ENCODE measurements around the gene TST. TPM values are rescaled to one million over a fixed set of nuclear protein-coding genes. Genes with fewer than 3 reads are reported as not detected.

The TST gene
- total and polyA plus RNA-seq, 9 donors, result 16.2 to 22.3 (median 17.2) TPM

DNA sequence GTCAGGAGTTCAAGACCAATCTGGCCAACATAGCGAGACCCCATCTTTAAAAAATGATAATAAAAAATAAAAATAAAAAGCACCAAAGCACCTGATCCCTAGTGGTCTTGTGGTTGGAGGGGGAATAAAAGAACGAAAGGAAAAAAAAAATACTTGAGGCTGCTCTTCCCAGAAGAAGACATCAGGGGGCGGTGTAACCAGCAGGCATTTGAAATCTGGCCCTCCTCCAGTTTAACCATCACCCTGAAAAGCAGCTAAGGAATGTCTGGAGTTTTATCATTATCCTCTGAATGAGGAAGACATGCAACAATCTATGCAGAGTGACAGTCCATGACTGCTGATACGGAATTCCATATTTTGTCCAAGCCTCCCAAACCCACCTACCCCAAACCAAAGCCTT is 26.7 kb upstream of the TST start:
- H3K27ac ChIP-seq (ENCODE audit: low read length), result no peak overlapping the region
- H3K27me3 ChIP-seq (ENCODE audit: control insufficient read depth, insufficient read depth, low read length), result peaks cover 4% of the 10 kb centered on the region
- DNase-seq, result no peak
- H3K36me3 ChIP-seq (ENCODE audit: control insufficient read depth, insufficient read depth, low read length), result no peaks in the 10 kb centered on the region
- H3K4me3 ChIP-seq (ENCODE audit: low read length), result no peak overlapping the region
- peaks cover 20% of the 10 kb centered on the region for H3K4me1 ChIP-seq (ENCODE audit: control insufficient read depth, insufficient read depth, low read length)
- no CpG with 5 or more reads among the region's 4 CpGs for WGBS (ENCODE audit: insufficient coverage)
- H3K9me3 ChIP-seq (replicated peaks; ENCODE audit: control insufficient read depth, low read depth, low read length), result no peaks in the 10 kb centered on the region

DNA sequence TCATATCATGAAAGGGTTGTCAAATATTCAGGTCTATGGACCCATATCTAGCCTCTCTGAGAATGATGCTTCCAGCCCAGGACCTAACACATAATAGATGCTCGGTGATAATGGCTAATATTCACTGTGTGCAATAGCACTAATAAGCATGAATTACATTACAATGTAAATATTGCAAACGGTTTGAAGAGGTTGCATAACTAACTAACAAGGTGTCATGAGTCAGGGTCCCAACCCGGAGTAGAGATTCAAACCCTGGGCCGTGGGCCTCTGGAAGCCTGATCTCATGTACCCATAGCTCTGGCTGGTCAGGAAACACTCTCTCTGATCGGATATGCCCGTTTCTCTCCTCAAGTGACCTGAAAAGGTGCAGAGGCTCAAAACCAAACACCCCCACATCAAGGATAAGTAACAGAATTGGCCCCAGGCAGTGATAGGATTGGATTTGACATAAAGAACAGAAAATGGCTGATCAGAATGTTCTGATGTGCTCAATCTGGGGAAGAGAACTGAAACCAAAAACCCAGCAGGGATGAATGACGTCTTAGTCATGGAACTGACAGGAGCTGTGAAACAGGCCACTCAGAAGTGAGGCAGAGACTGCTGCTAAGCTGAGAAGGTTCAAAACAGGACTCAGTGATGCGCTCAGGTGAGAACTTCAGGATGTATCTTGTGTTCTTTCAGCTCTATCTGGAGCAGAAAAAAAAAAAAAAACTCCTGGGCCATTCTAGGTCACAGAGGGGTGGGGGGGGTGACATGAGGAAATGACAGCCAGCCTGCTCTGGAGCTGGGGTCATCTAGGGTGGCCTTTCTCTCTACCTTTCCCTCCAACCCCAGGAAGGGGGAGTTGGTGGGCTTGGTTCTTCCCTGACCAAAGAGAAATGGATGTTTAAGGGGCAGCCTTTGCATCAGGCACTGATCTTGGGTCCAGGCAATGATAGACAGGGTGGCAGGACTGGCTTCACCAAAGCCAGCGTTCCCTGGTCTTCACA is 25.7 kb upstream of the TST start:
- DNase-seq, result no peak

DNA sequence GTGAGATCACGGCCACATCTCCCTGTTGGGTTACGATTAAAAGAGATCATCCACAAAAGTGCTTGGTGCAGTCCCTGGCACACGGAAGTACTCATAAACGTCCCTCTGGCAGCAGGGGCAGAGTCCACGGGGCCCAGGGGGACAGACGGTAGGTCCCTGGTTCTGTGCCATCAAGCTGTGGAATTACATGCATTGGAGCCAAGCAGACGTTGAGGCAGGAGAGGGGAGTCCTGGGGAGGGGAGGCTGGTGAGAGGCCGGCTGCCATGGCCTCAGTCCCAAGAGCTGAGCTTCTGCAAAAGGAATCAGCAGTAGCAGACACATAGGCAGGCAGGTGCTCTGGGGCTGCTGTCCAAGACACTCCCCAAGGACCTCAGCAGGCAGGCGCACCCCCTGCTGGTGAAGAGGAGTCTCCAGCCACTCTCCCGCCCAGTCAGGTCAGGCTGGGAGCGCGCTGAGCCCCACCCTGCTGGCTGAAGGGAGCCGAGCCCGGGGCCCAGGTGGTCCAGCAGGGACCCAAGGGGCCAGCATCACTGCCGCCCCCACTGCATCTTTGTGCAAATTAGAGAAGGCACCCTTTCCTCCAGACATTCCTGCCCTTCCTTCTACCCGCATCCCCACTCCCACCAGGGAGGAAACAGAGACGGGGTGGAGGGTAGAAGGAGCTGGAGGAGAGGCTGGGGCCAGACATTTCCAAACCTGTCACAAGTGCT is 24.7 kb upstream of the TST start:
- Histone ChIP-seq H3K36me3 (ENCODE audit: control insufficient read depth, insufficient read depth, low read length) (no peaks in the 10 kb centered on the region), H3K27ac (ENCODE audit: low read length) (no peak overlapping the region), H3K27me3 (ENCODE audit: control insufficient read depth, insufficient read depth, low read length) (peaks cover 4% of the 10 kb centered on the region), H3K9me3 (replicated peaks; ENCODE audit: control insufficient read depth, low read depth, low read length) (no peaks in the 10 kb centered on the region), H3K4me1 (ENCODE audit: control insufficient read depth, insufficient read depth, low read length) (peaks cover 20% of the 10 kb centered on the region), H3K4me3 (ENCODE audit: low read length) (no peak overlapping the region)
- peak; percentile 57 for DNase-seq
- WGBS (ENCODE audit: insufficient coverage), result 17% methylated on average over 11 of the region's 17 CpGs

More for the DNA sequence above, 25.7 kb upstream of the TST start:
- no peak overlapping the region for H3K4me3 ChIP-seq (ENCODE audit: low read length)
- no peak overlapping the region for H3K27ac ChIP-seq (ENCODE audit: low read length)
- no peaks in the 10 kb centered on the region for H3K36me3 ChIP-seq (ENCODE audit: control insufficient read depth, insufficient read depth, low read length)
- H3K9me3 ChIP-seq (replicated peaks; ENCODE audit: control insufficient read depth, low read depth, low read length), result no peaks in the 10 kb centered on the region
- 70% methylated on average over 5 of the region's 9 CpGs for WGBS (ENCODE audit: insufficient coverage)
- H3K27me3 ChIP-seq (ENCODE audit: control insufficient read depth, insufficient read depth, low read length), result peaks cover 4% of the 10 kb centered on the region
- H3K4me1 ChIP-seq (ENCODE audit: control insufficient read depth, insufficient read depth, low read length), result peaks cover 20% of the 10 kb centered on the region

DNA sequence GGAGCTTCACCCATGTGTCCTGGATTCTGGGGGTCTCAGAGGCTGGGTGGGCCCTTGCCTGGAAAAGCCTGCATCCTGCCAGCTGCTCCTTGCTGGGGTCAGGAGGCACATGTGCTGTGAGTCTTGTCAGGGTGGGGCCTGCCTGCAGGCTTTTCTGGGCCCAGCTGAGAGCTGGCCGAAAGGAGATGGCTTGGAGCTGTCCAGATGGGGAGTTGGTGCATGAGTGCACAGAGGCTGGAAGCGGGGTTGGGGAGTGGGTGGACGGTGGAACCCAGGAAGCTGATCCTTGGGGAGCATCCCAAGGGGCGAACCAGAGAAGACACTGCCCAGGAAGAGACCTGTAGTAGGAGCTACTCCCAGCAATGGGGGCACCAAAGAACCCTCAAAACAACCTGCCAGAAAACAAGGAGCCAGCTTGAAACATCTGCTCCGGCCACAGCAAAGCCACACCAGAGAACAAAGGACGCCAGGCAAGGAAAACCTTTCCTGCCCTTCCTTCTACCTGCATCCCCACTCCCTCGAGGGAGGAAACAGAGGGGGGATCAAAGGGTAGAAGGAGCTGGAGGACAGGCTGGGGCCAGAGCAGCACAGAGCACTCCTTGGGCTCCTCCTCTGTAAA is 24.1 kb upstream of the TST start:
- Histone ChIP-seq H3K4me1 (ENCODE audit: control insufficient read depth, insufficient read depth, low read length) (peaks cover 20% of the 10 kb centered on the region), H3K27me3 (ENCODE audit: control insufficient read depth, insufficient read depth, low read length) (peaks cover 4% of the 10 kb centered on the region), H3K36me3 (ENCODE audit: control insufficient read depth, insufficient read depth, low read length) (no peaks in the 10 kb centered on the region), H3K4me3 (ENCODE audit: low read length) (no peak overlapping the region), H3K9me3 (replicated peaks; ENCODE audit: control insufficient read depth, low read depth, low read length) (no peaks in the 10 kb centered on the region), H3K27ac (ENCODE audit: low read length) (no peak overlapping the region)
- 62% methylated on average over 4 of the region's 7 CpGs for WGBS (ENCODE audit: insufficient coverage)
- no peak for DNase-seq

DNA sequence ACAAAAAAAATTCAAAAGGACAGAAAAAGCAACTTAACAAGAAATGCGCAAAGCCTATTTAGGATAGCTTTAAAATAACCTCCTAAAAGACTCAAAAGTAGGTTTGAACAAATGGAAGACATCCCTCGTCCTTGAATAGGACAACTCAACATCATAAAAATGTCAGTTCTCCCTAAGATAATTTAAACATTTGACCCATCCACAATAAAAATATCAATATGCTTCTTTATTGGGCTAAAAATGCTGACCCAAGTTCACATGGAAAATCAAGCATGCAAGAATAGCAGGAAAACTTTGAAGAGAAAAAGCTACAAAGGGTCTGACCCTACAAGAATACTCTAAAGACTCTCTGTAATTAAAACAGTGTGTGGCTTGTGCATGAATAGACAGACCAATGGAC is 20.2 kb upstream of the TST start:
- H3K4me1 ChIP-seq (ENCODE audit: control insufficient read depth, insufficient read depth, low read length), result peaks cover 18% of the 10 kb centered on the region
- no peaks in the 10 kb centered on the region for H3K36me3 ChIP-seq (ENCODE audit: control insufficient read depth, insufficient read depth, low read length)
- H3K9me3 ChIP-seq (replicated peaks; ENCODE audit: control insufficient read depth, low read depth, low read length), result no peaks in the 10 kb centered on the region
- no peak overlapping the region for H3K4me3 ChIP-seq (ENCODE audit: low read length)
- no CpG with 5 or more reads among the region's 2 CpGs for WGBS (ENCODE audit: insufficient coverage)
- H3K27ac ChIP-seq (ENCODE audit: low read length), result no peak overlapping the region
- H3K27me3 ChIP-seq (ENCODE audit: control insufficient read depth, insufficient read depth, low read length), result peaks cover 14% of the 10 kb centered on the region
- DNase-seq, result peak; percentile 31

DNA sequence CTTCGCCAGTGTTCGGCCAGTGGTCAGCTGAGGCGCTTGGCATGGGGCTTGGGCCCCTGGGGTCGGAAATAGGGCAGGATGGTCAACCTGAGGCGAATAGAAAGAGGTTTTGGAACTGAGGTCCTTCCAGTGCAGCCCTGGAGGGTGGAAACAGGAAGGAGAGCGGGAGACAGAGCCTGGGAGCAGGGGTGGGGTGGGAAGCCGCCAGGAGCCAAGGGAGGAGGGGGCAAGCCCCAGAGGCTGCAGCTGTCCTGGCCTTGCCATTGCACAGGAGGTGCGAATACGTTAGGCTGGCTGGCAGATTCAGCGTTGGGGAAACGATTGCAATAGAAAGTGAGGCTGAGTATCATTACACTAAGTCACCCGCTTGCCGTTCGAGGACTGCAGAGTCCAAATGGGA is 18.4 kb upstream of the TST start:
- no peak for DNase-seq
- WGBS (ENCODE audit: insufficient coverage), result 48% methylated on average over 10 of the region's 14 CpGs
- H3K4me1 ChIP-seq (ENCODE audit: control insufficient read depth, insufficient read depth, low read length), result peaks cover 2% of the 10 kb centered on the region

DNA sequence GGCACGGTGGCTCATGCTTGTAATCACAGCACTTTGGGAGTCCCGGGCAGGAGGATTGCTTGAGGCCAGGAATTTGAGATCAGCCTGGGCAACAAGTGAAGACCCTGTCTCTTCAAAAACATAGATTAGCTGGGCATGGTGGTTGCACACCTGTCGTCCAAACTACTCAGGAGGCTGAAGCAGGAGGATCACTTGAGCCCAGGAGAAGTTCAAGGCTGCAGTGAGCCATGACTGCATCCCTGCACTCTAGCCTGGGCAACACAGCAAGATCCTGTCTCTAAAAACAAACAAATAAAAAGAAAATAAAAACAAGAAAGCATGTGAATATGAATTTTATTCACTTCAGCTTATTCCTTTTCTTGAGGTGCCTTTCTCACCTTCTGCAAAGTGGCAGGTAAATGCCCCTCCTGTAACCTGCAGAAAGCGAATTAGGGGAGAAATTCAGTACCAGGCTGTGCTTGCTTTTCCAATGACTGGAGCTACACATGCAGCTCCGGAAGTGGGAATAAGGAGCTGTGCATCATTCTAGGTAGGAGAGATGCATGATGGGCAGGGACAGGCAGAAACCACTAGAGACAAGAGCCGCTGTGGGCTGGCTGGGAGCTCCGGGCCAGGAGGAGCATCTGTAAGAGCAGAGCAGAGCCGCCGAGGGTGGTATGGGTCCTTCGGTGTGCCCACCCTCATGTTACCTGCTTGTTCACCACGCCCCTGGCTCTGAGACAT is 17.6 kb upstream of the TST start:
- no peak for DNase-seq
- Histone ChIP-seq H3K36me3 (ENCODE audit: control insufficient read depth, insufficient read depth, low read length) (no peaks in the 10 kb centered on the region), H3K4me3 (ENCODE audit: low read length) (no peak overlapping the region), H3K4me1 (ENCODE audit: control insufficient read depth, insufficient read depth, low read length) (peaks cover 2% of the 10 kb centered on the region), H3K27ac (ENCODE audit: low read length) (no peak overlapping the region), H3K27me3 (ENCODE audit: control insufficient read depth, insufficient read depth, low read length) (peaks cover 10% of the 10 kb centered on the region), H3K9me3 (replicated peaks; ENCODE audit: control insufficient read depth, low read depth, low read length) (no peaks in the 10 kb centered on the region)
- WGBS (ENCODE audit: insufficient coverage), result 77% methylated on average over 11 of the region's 11 CpGs

More for the DNA sequence above, 18.4 kb upstream of the TST start:
- Histone ChIP-seq H3K4me3 (ENCODE audit: low read length) (no peak overlapping the region), H3K36me3 (ENCODE audit: control insufficient read depth, insufficient read depth, low read length) (no peaks in the 10 kb centered on the region), H3K27ac (ENCODE audit: low read length) (no peak overlapping the region), H3K27me3 (ENCODE audit: control insufficient read depth, insufficient read depth, low read length) (peaks cover 10% of the 10 kb centered on the region), H3K9me3 (replicated peaks; ENCODE audit: control insufficient read depth, low read depth, low read length) (no peaks in the 10 kb centered on the region)

DNA sequence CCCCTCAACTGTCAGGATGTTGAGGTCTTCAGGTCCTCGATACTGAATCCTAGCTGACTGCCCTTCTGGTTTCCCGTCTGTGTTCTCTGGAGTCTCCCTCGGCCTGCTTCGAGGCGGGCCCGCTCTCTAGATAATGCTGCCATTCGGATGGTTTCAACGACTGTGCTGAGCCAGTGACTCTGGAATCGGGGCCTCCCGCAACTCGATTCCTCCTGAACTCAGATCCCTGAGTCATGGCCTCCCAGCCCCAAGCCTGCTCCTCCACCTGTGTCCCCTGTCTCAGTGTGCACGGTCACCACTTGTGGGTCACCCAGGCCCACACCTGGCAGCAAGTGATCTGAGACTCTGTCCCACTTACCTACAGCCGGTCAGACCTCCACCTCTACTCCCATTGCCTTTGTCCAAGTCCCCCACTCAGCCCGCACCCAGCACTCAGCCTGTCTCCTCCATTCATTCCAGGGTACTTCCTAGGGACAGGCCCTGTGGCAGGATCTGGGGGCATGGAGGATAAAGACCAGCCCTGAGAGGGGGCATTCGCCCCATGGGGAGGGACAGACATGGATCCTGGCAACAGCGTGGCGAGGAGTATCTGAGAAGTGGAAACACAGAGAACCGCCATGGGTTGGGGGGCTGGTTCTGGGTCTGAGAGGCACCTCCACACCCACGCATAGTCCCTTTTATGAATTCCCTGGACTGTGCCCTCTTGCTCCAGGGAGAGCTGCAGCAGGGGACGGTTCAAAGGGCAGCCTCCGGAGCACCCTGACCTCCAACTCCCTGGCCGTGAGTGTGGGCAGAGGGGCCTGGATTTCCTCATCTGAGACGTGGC is 14.6 kb upstream of the TST start:
- no peak for DNase-seq
- peaks cover 10% of the 10 kb centered on the region for H3K27me3 ChIP-seq (ENCODE audit: control insufficient read depth, insufficient read depth, low read length)
- H3K27ac ChIP-seq (ENCODE audit: low read length), result no peak overlapping the region
- no peak overlapping the region for H3K4me3 ChIP-seq (ENCODE audit: low read length)
- peaks cover 2% of the 10 kb centered on the region for H3K4me1 ChIP-seq (ENCODE audit: control insufficient read depth, insufficient read depth, low read length)
- no peaks in the 10 kb centered on the region for H3K9me3 ChIP-seq (replicated peaks; ENCODE audit: control insufficient read depth, low read depth, low read length)
- WGBS (ENCODE audit: insufficient coverage), result 80% methylated on average over 17 of the region's 23 CpGs
- peaks cover 23% of the 10 kb centered on the region for H3K36me3 ChIP-seq (ENCODE audit: control insufficient read depth, insufficient read depth, low read length)
